ENCODE data around the gene ROPN1L. TPM values are rescaled to one million over a fixed set of nuclear protein-coding genes. Genes with fewer than 3 reads are reported as not detected.

ROPN1L gene
- total RNA-seq, 4 donors from 2014 or later, result 0.71 to 4.0 (median 1.0) TPM; not detected in 1

DNA sequence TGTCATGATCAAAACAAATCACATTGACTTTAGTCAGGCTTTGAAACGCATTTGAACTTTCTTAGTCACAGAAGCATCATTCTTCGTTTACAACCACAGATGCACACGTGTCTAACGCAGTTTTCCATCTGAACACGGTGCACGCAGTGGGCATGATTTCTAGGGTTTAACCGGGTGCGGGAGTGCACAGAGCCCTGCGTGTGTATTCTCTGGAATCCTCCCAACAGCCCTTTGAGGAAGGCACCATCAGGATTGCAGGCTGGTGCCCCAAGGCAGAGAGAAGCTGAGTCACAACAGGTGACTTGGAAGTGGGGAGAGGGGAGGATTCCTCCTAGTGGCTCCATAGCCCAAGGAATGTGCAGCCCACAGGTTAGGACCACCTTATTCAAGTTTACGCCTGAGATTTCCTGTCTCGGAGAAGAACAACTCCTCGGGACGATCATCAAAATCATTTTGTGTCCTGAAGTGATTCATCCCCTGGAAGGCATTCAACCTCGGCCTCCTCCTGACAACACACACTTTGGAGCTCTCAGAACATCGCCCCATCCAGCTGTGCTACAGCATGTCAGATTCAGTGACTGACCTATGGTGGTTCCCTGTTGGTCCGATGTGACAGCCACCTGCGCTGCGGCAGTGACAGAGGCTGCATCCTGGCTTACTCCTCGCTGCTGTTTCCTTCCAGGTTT is 13.1 kb downstream of the ROPN1L start:
- intact Hi-C loops (cut with DNase I; ENCODE audit: low total_unique reads), result loop anchor here (5.0 kb wide), 1 partner anchor 173 kb away; no protein-coding TSS in a partner anchor
- no peak for DNase-seq (ENCODE audit: low spot score in 2 of 2)
- 45 to 59% methylated on average over 15 to 19 of the region's 19 CpGs for WGBS, 2 donors
- H3K4me3 ChIP-seq (ENCODE audit: low read depth, poor library complexity, severe bottlenecking), result no peak overlapping the region
- TF ChIP-seq POLR2A (IDR thresholded peaks at IDR 0.05), result no peak
- TF ChIP-seq, protein P1, sequence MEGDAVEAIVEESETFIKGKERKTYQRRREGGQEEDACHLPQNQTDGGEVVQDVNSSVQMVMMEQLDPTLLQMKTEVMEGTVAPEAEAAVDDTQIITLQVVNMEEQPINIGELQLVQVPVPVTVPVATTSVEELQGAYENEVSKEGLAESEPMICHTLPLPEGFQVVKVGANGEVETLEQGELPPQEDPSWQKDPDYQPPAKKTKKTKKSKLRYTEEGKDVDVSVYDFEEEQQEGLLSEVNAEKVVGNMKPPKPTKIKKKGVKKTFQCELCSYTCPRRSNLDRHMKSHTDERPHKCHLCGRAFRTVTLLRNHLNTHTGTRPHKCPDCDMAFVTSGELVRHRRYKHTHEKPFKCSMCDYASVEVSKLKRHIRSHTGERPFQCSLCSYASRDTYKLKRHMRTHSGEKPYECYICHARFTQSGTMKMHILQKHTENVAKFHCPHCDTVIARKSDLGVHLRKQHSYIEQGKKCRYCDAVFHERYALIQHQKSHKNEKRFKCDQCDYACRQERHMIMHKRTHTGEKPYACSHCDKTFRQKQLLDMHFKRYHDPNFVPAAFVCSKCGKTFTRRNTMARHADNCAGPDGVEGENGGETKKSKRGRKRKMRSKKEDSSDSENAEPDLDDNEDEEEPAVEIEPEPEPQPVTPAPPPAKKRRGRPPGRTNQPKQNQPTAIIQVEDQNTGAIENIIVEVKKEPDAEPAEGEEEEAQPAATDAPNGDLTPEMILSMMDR (IDR thresholded peaks at IDR 0.05), result no peak

- no peak for DNase-seq (ENCODE audit: low spot score in 2 of 2)
- 77 to 88% methylated on average over 6 to 14 of the region's 14 CpGs for WGBS, 2 donors
- intact Hi-C loops (cut with DNase I; ENCODE audit: low total_unique reads), result no loop called here
- TF ChIP-seq, protein P1 (IDR thresholded peaks at IDR 0.05), result no peak
- TF ChIP-seq POLR2A (IDR thresholded peaks at IDR 0.05), result no peak
- H3K4me3 ChIP-seq (ENCODE audit: low read depth, poor library complexity, severe bottlenecking), result no peak overlapping the region
Observed at GRCh38 chr5:10455277-10455670, 13.6 kb downstream of the ROPN1L start.

GRCh38 chr5:10456583-10457420 is 15.1 kb downstream of the ROPN1L start:
- no peak for DNase-seq (ENCODE audit: low spot score in 2 of 2)
- no peak overlapping the region for H3K4me3 ChIP-seq (ENCODE audit: low read depth, poor library complexity, severe bottlenecking)
- intact Hi-C loops (cut with DNase I; ENCODE audit: low total_unique reads), result no loop called here
- no peak for TF ChIP-seq POLR2A (IDR thresholded peaks at IDR 0.05)
- TF ChIP-seq, protein P1 (IDR thresholded peaks at IDR 0.05), result no peak
- 57 to 71% methylated on average over 22 to 26 of the region's 26 CpGs for WGBS, 2 donors

DNA sequence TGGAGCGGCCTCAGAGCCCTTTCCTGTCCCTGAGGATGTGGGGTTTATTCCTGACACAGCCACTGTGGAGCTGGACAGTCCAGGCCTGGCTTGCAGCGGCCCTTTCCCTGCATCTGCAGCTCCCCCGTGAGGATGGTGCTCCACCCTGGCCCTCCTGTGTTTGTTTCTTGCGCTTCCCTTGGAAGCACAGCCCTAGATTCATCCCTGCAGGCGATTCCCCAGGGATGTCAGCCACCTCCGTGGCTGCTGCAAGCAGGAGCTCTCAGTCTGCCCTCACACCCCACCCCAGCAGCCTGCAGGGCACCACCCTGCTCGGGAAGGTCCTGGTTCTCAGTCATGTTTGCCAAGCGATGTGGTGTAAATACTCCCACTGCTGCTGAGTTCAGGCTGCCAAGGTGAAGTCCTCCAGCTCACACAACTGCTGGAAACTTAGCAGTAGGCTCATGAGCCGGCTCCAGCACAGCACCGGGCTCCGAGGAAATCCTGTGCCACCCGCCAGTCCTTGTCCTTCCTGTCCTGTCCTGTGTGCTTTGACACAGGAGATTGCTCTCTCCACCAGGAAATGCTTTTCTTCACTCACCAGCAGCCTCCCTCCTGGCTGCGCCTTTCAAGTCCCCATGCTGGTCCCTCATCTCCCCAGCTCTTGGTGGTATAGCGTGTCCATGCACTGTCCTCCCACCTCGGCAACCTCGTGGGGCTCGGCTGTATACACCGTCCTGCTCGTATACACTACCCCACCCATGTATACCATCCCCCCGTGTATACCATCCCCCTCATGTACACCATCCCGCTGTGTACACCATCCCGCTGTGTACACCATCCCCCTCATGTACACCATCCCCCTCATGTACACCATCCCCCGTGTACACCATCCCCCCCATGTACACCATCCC is 16.2 kb downstream of the ROPN1L start:
- H3K4me3 ChIP-seq (ENCODE audit: low read depth, poor library complexity, severe bottlenecking), result no peak overlapping the region
- no peak for TF ChIP-seq POLR2A (IDR thresholded peaks at IDR 0.05)
- TF ChIP-seq, protein P1 (IDR thresholded peaks at IDR 0.05), result no peak
- intact Hi-C loops (cut with DNase I; ENCODE audit: low total_unique reads), result no loop called here
- WGBS, 2 donors, result 52 to 57% methylated on average over 22 to 23 of the region's 23 CpGs
- DNase-seq (ENCODE audit: low spot score in 2 of 2), result no peak

Measured in lower leg skin (tissue), 4 donors.